ENCODE measurements around the gene LAP3. TPM values are rescaled to one million over a fixed set of nuclear protein-coding genes. Genes with fewer than 3 reads are reported as not detected.

Gene LAP3
- total RNA-seq = 100 to 1,000 TPM in 1 of 6 donors, 10 to 100 TPM in 5; 70.0 to 116 (median 94.3) TPM

DNA sequence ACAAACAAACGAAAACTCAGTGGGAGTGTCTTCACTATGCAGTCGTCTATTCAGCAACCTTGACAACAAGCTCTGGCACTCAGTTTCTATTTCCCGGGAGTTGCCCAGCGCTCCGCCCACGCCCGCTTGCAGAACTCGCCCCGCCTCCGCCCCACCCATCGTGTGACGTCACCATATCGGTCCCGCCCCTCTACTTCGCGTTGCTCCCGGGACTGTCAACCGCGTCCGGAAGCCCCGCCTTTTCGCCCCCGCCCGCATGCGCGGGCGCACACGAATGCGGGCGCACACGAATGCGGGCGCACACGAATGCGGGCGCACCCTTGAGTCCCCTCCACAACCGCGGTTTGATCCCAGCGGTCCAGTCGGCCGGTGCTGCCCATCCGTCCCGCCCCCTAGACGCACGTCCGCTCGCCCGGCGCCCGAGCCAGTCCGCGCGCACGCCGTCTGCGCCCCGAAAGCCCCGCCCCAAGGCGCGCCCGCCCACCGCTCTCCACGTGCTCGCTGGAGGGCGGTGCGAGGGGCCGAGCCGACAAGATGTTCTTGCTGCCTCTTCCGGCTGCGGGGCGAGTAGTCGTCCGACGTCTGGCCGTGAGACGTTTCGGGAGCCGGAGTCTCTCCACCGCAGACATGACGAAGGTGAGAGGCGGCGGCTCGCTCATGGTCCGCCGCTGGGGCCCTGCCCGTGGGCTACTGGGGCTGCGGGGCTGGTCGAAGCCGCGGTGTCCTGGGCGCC is at the start of gene LAP3:
LAP3 (plus strand) TSS at position 267 of the 733 bp plus-strand sequence; CDS start at position 535, 268 bp downstream.
- TF ChIP-seq EP300 (IDR thresholded peaks at IDR 0.05) (peak in 1 of 4 donors; percentile 45), POLR2A (IDR thresholded peaks at IDR 0.05) (peak in 3 of 4 donors; percentile 89 to 98 (median 96)), POLR2AphosphoS5 (IDR thresholded peaks at IDR 0.05) (peak; percentile 96 to 99)
- TF ChIP-seq, protein P1, sequence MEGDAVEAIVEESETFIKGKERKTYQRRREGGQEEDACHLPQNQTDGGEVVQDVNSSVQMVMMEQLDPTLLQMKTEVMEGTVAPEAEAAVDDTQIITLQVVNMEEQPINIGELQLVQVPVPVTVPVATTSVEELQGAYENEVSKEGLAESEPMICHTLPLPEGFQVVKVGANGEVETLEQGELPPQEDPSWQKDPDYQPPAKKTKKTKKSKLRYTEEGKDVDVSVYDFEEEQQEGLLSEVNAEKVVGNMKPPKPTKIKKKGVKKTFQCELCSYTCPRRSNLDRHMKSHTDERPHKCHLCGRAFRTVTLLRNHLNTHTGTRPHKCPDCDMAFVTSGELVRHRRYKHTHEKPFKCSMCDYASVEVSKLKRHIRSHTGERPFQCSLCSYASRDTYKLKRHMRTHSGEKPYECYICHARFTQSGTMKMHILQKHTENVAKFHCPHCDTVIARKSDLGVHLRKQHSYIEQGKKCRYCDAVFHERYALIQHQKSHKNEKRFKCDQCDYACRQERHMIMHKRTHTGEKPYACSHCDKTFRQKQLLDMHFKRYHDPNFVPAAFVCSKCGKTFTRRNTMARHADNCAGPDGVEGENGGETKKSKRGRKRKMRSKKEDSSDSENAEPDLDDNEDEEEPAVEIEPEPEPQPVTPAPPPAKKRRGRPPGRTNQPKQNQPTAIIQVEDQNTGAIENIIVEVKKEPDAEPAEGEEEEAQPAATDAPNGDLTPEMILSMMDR (IDR thresholded peaks at IDR 0.05) = peak in 3 of 6 experiments; percentile 17 to 37 (median 26)
- Histone ChIP-seq H3K27me3 (no peaks in the 10 kb centered on the region), H3K4me1 (peaks cover 25 to 40% (median 36%) of the 10 kb centered on the region in 4 donors), H3K27ac (peak within 1 kb of the TSS; percentile 96 to 97 (median 97)), H3K36me3 (peaks cover 4 to 12% (median 6%) of the 10 kb centered on the region in 4 donors), H3K9me3 (no peaks in the 10 kb centered on the region), H3K4me3 (peak within 1 kb of the TSS; percentile 85 to 93 (median 92))
- WGBS, 2 donors = 0 to 1% methylated on average over 4 to 48 of the region's 91 CpGs
- DNase-seq (peak; percentile 98 to 100), ATAC-seq (ENCODE audit: low FRiP score in 2 of 2) (peak; percentile 98)

DNA sequence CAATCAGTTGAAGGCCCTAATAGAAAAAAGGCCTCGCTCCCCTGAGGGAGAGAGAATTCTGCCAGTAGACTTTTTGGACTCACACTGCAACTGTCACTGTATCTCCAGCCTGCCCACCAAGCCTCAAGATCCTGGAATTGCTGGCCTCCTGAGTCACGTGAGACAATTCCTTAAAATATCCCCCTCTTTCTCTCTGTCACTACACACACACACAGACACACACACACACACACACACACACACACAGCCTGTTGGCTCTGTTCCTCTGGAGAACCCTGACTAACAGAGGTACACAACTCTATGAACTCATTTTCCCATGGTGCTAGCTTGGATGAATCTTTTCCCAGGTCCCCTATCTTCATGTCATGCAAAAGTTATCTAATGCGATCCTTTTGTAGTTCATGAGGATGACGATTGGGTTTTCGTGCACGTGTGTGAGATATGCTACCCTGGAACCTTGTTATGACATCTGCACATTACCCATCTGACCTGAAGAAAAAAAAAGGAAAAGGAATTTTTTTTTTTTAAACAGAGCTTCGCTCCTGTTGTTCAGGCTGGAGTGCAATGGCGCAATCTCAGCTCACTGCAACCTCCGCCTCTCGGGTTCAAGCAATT is 48.3 kb upstream of the LAP3 start:
- no peaks in the 10 kb centered on the region for H3K36me3 ChIP-seq
- no peaks in the 10 kb centered on the region for H3K9me3 ChIP-seq
- 90 to 94% methylated on average over 10 of the region's 10 CpGs for WGBS, 2 donors
- H3K4me1 ChIP-seq = peaks cover 0 to 4% (median 1%) of the 10 kb centered on the region in 4 donors
- no peak overlapping the region for H3K4me3 ChIP-seq
- H3K27me3 ChIP-seq = no peaks in the 10 kb centered on the region
- ATAC-seq (ENCODE audit: low FRiP score in 2 of 2) = no peak
- TF ChIP-seq, protein P1 (IDR thresholded peaks at IDR 0.05) = no peak
- TF ChIP-seq POLR2AphosphoS5 (IDR thresholded peaks at IDR 0.05) (no peak), EP300 (IDR thresholded peaks at IDR 0.05) (no peak), POLR2A (IDR thresholded peaks at IDR 0.05) (no peak)
- no peak for DNase-seq
- no peak overlapping the region for H3K27ac ChIP-seq

DNA sequence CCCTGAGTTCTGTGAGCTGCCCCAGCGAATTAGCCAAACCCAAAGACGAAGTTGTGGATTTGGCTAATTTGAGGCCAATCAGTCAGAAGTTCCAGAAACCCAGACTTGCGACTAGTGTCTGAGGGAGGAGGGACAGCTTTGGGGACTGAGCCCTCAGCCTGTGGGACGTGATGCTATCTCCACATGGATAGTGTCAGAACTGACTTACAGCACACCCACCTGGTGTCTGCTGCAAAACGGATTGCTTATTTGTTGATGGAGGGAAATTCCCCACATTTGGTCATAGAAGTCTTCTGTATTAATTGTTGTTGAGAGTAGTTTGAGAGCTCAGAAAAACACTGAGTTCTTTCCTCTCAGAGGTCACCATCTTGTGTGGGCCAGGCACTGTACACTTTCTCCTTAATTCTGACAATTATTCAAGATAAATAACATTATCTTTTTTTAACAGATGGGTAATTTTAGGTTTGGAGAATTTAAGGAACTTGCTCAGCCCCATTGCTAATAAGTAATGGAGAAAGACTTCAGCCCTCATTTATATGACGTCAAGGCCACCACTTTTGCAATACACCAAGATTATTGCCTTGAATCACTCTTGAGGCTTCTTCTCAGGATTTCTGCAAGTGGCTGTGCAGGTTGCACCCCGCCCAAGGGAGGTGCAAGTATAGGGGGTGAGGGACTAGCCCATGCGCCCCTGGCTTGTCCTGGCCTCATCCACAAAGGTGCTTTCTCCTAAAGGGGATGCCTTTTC is 45.3 kb upstream of the LAP3 start:
- DNase-seq (no peak), ATAC-seq (ENCODE audit: low FRiP score in 2 of 2) (no peak)
- Histone ChIP-seq H3K9me3 (no peaks in the 10 kb centered on the region), H3K27me3 (no peaks in the 10 kb centered on the region), H3K27ac (peak overlapping the region in 1 of 4 donors; percentile 64), H3K36me3 (no peaks in the 10 kb centered on the region), H3K4me1 (peaks cover 0 to 4% (median 1%) of the 10 kb centered on the region in 4 donors), H3K4me3 (no peak overlapping the region)
- 52 to 83% methylated on average over 7 to 8 of the region's 8 CpGs for WGBS, 2 donors
- TF ChIP-seq, protein P1 (IDR thresholded peaks at IDR 0.05) = no peak
- TF ChIP-seq POLR2A (IDR thresholded peaks at IDR 0.05) (no peak), POLR2AphosphoS5 (IDR thresholded peaks at IDR 0.05) (no peak), EP300 (IDR thresholded peaks at IDR 0.05) (no peak)

DNA sequence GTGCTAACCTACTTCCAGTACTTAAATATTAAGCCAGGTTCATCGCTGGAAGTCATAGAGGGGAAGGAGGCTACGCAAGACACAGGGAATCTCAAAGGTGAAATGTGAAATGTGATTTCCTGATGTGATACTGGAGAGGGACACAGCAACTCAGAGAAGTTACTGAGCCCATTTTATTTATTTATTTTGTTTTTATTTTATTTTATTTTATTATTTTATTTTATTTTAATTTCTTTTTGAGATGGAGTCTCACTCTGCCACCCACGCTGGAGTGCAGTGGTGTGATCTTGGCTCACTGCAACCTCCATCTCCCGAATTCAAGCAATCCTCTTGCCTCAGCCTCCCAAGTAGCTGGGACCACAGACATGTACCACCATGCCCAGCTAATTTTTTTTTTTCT is 42.3 kb upstream of the LAP3 start:
- no peak overlapping the region for H3K4me3 ChIP-seq
- DNase-seq (no peak), ATAC-seq (ENCODE audit: low FRiP score in 2 of 2) (no peak)
- no peaks in the 10 kb centered on the region for H3K36me3 ChIP-seq
- no peaks in the 10 kb centered on the region for H3K9me3 ChIP-seq
- no peaks in the 10 kb centered on the region for H3K27me3 ChIP-seq
- no peak for TF ChIP-seq POLR2AphosphoS5 (IDR thresholded peaks at IDR 0.05)
- no peak for TF ChIP-seq POLR2A (IDR thresholded peaks at IDR 0.05)
- TF ChIP-seq EP300 (IDR thresholded peaks at IDR 0.05) = no peak
- TF ChIP-seq, protein P1 (IDR thresholded peaks at IDR 0.05) = no peak
- peaks cover 0 to 4% (median 1%) of the 10 kb centered on the region in 4 donors for H3K4me1 ChIP-seq
- H3K27ac ChIP-seq = no peak overlapping the region
- WGBS, 2 donors = 93 to 98% methylated on average over 4 of the region's 4 CpGs

Data from upper lobe of left lung (tissue), 6 donors.